ENCODE results near the gene CSMD2.
"Not testable (repeated sequence)": the region's sequence is repeated elsewhere in the genome, so short reads cannot be mapped to it uniquely, and the experiment has no call there.

Gene CSMD2

GRCh38 chr1:34164771-34165391 lies at the start of gene CSMD2:
Gene CSMD2, minus strand, starts transcription at chr1:34165230. Its CDS starts 133 bp downstream, at chr1:34165097.
- DNase-seq = no peak

GRCh38 chr1:34213956-34214355 lies 48.9 kb upstream of the CSMD2 start:
- no peak for DNase-seq

GRCh38 chr1:34212673-34213072 lies 47.6 kb upstream of the CSMD2 start:
- no peak for DNase-seq

- no peak for DNase-seq
These were observed 34.9 kb upstream of the CSMD2 start for GRCh38 chr1:34199927-34200326.

- no peak for DNase-seq
These were observed 27.6 kb upstream of the CSMD2 start for GRCh38 chr1:34192621-34193020.

GRCh38 chr1:34190692-34191091 lies 25.7 kb upstream of the CSMD2 start:
- no peak for DNase-seq

GRCh38 chr1:34188985-34189384 lies 24.0 kb upstream of the CSMD2 start:
- no peak for DNase-seq

GRCh38 chr1:34188418-34188817 lies 23.4 kb upstream of the CSMD2 start:
- DNase-seq = no peak

GRCh38 chr1:34186741-34187494 lies 21.9 kb upstream of the CSMD2 start:
- DNase-seq = no peak

- DNase-seq = not testable (repeated sequence)
These were observed 18.4 kb upstream of the CSMD2 start for GRCh38 chr1:34183381-34183780.

GRCh38 chr1:34178072-34178471 lies 13.0 kb upstream of the CSMD2 start:
- DNase-seq = no peak

GRCh38 chr1:34176830-34177603 lies 12.0 kb upstream of the CSMD2 start, which contains the start of gene C1orf94:
Gene C1orf94, plus strand, starts transcription at chr1:34176907. Its CDS starts 883 bp downstream, at chr1:34177790.
- no peak for DNase-seq

GRCh38 chr1:34175744-34176143 lies 10.7 kb upstream of the CSMD2 start:
- no peak for DNase-seq

- no peak for DNase-seq
These were observed 2.4 kb upstream of the CSMD2 start for GRCh38 chr1:34167389-34167788.

- DNase-seq = no peak
These were observed 1.8 kb upstream of the CSMD2 start for GRCh38 chr1:34166625-34167361.

- no peak for DNase-seq
These were observed 1.2 kb upstream of the CSMD2 start for GRCh38 chr1:34166191-34166624.

- DNase-seq = no peak
These were observed 442 bp upstream of the CSMD2 start for GRCh38 chr1:34165422-34165921.

- DNase-seq = no peak
These were observed 968 bp downstream of the CSMD2 start for GRCh38 chr1:34163792-34164731.

GRCh38 chr1:34162852-34163766 lies 1.9 kb downstream of the CSMD2 start:
- no peak for DNase-seq

GRCh38 chr1:34156739-34157138 lies 8.3 kb downstream of the CSMD2 start:
- no peak for DNase-seq

All from activated CD4-positive, CD25-positive, alpha-beta regulatory T cell (primary cell).